ENCODE results near the gene TMED1. TPM values are rescaled to one million over a fixed set of nuclear protein-coding genes. Genes with fewer than 3 reads are reported as not detected.

TMED1 gene
- total and polyA plus RNA-seq, 2 of the 13 experiments (the other 11 are each of a cell fraction or from before 2014, with no cell fraction given), result 48.3 to 51.8 TPM

- in situ Hi-C loops (cut with HindIII; ENCODE audit: extremely low pct_ligation_motif_present, low pct_unique_long_range_greater_than_20kb), result no loop called here
- no peak overlapping the region for H2AFZ ChIP-seq (ENCODE audit: low read length)
- no peaks in the 10 kb centered on the region for H3K9me3 ChIP-seq (ENCODE audit: low read length)
- intact Hi-C loops (cut with micrococcal nuclease; ENCODE audit: unreplicated experiment), result no loop called here
- WGBS (ENCODE audit: low lambda C conversion rate), result 97% methylated on average over 26 of the region's 27 CpGs
- BruUV-seq (replicated peaks), result no TSS peak
- no peaks in the 10 kb centered on the region for H3K79me2 ChIP-seq (ENCODE audit: insufficient read depth, low read length)
- H3K4me2 ChIP-seq (ENCODE audit: low read depth, low read length), result no peak overlapping the region
- H4K20me1 ChIP-seq (ENCODE audit: insufficient read depth, low read length), result no peaks in the 10 kb centered on the region; the same call in 1 of the 2 replicates
- ChIA-PET CTCF (ENCODE audit: low intra/inter-chr PET ratio, low total read pairs) (interaction anchor here (1.0 kb wide), 1 partner anchor 49 kb away, joined by 3 read pairs; no protein-coding TSS in a partner anchor), POLR2A (no interaction called here)
- no peak overlapping the region for H3K9ac ChIP-seq (ENCODE audit: insufficient read depth, low read depth, low read length)
- H3K4me3 ChIP-seq (replicated peaks in 1 of 3; ENCODE audit: insufficient read depth in 1 of 3, low read depth in 2 of 3, low read length in 3 of 3), result no peak overlapping the region
- ATAC-seq (no peak), DNase-seq (ENCODE audit: low spot score) (no peak), FAIRE-seq (no peak)
- H3K4me1 ChIP-seq (ENCODE audit: insufficient read depth, low read length), result no peaks in the 10 kb centered on the region
- peaks cover 17 to 46% of the 10 kb centered on the region in 2 experiments; a peak in 4 of 5 replicates for H3K36me3 ChIP-seq (replicated peaks in 1 of 2; ENCODE audit: control insufficient read depth in 1 of 2, insufficient read depth in 2 of 2, low read length in 2 of 2)
- peaks cover 0 to 2% of the 10 kb centered on the region in 2 experiments; a peak in 1 of 5 replicates for H3K27me3 ChIP-seq (ENCODE audit: control insufficient read depth in 1 of 2, insufficient read depth in 2 of 2, low read length in 2 of 2)
- no peak overlapping the region for H3K27ac ChIP-seq (ENCODE audit: extremely low read length, insufficient read depth, low read length)
- peak; percentile 83 for TF ChIP-seq ZNF629 (CRISPR knock-in tag; conservative IDR thresholded peaks at IDR 0.05)
- TF ChIP-seq RAD51 (IDR thresholded peaks at IDR 0.05; ENCODE audit: borderline replicate concordance), result no peak
- TF ChIP-seq ZNF124 (CRISPR knock-in tag; IDR thresholded peaks at IDR 0.05), result no peak
- TF ChIP-seq ZSCAN25 (CRISPR knock-in tag; IDR thresholded peaks at IDR 0.05), result no peak
- 0 out of 2 replicates have a peak, but pooled peaks have one; percentile 12 for TF ChIP-seq ZMYM3 (CRISPR knock-in tag; IDR thresholded peaks at IDR 0.05)
- TF ChIP-seq ZBTB21 (CRISPR knock-in tag; IDR thresholded peaks at IDR 0.05), result no peak
- TF ChIP-seq ZEB1 (IDR thresholded peaks at IDR 0.05; ENCODE audit: insufficient replicate concordance, low read depth), result no peak
- 0 out of 2 replicates have a peak, but pooled peaks have one; percentile 20 for TF ChIP-seq ZNF121 (CRISPR knock-in tag; IDR thresholded peaks at IDR 0.05)
- TF ChIP-seq ZNF772 (CRISPR knock-in tag; IDR thresholded peaks at IDR 0.05), result no peak
- no peak for TF ChIP-seq ZNF775 (CRISPR knock-in tag; IDR thresholded peaks at IDR 0.05; ENCODE audit: borderline replicate concordance)
- no peak for TF ChIP-seq HDAC2 (CRISPR knock-in tag; IDR thresholded peaks at IDR 0.05)
- TF ChIP-seq CBX2 (IDR thresholded peaks at IDR 0.05; ENCODE audit: low read depth, low read length), result no peak
- TF ChIP-seq CBX2 (CRISPR knock-in tag; IDR thresholded peaks at IDR 0.05; ENCODE audit: low read depth), result no peak
- TF ChIP-seq ZNF713 (CRISPR knock-in tag; IDR thresholded peaks at IDR 0.05), result no peak
- no peak for TF ChIP-seq ZBTB25 (CRISPR knock-in tag; IDR thresholded peaks at IDR 0.05)
- TF ChIP-seq ZSCAN9 (CRISPR knock-in tag; IDR thresholded peaks at IDR 0.05; ENCODE audit: borderline replicate concordance), result no peak
- TF ChIP-seq MAFG (CRISPR knock-in tag; IDR thresholded peaks at IDR 0.05), result no peak
- TF ChIP-seq KLF6 (CRISPR knock-in tag; IDR thresholded peaks at IDR 0.05), result no peak
- TF ChIP-seq GTF2F1 (IDR thresholded peaks at IDR 0.05; ENCODE audit: low read length), result no peak
- TF ChIP-seq PAXIP1 (CRISPR knock-in tag; conservative IDR thresholded peaks at IDR 0.05), result no peak
Observed at GRCh38 chr19:10819124-10820060, 16.6 kb downstream of the TMED1 start.
